ENCODE results near the gene FAM209B.

Gene FAM209B

GRCh38 chr20:56565511-56565910, 32.5 kb downstream of the FAM209B start:
- no peak overlapping the region for H3K4me3 ChIP-seq (ENCODE audit: low read depth, low read length)
- no peak for TF ChIP-seq CTCF (conservative IDR thresholded peaks at IDR 0.05; ENCODE audit: low read depth, low read length)
- no peak for DNase-seq (ENCODE audit: low read depth)

- no peak for TF ChIP-seq CTCF (conservative IDR thresholded peaks at IDR 0.05; ENCODE audit: low read depth, low read length)
- no peak overlapping the region for H3K4me3 ChIP-seq (ENCODE audit: low read depth, low read length)
- no peak for DNase-seq (ENCODE audit: low read depth)
Measured at GRCh38 chr20:56566621-56567020, 33.6 kb downstream of the FAM209B start.

- no peak overlapping the region for H3K4me3 ChIP-seq (ENCODE audit: low read depth, low read length)
- TF ChIP-seq CTCF (conservative IDR thresholded peaks at IDR 0.05; ENCODE audit: low read depth, low read length), result no peak
- no peak for DNase-seq (ENCODE audit: low read depth)
Measured at GRCh38 chr20:56570832-56571231, 37.8 kb downstream of the FAM209B start.

GRCh38 chr20:56572172-56572571, 39.1 kb downstream of the FAM209B start:
- DNase-seq (ENCODE audit: low read depth), result peak; percentile 48
- no peak for TF ChIP-seq CTCF (conservative IDR thresholded peaks at IDR 0.05; ENCODE audit: low read depth, low read length)
- no peak overlapping the region for H3K4me3 ChIP-seq (ENCODE audit: low read depth, low read length)

- no peak for TF ChIP-seq CTCF (conservative IDR thresholded peaks at IDR 0.05; ENCODE audit: low read depth, low read length)
- DNase-seq (ENCODE audit: low read depth), result no peak
- H3K4me3 ChIP-seq (ENCODE audit: low read depth, low read length), result no peak overlapping the region
Measured at GRCh38 chr20:56573986-56574385, 40.9 kb downstream of the FAM209B start.

GRCh38 chr20:56574531-56575142, 41.6 kb downstream of the FAM209B start:
- no peak for TF ChIP-seq CTCF (conservative IDR thresholded peaks at IDR 0.05; ENCODE audit: low read depth, low read length)
- no peak for DNase-seq (ENCODE audit: low read depth)
- no peak overlapping the region for H3K4me3 ChIP-seq (ENCODE audit: low read depth, low read length)

- TF ChIP-seq CTCF (conservative IDR thresholded peaks at IDR 0.05; ENCODE audit: low read depth, low read length), result no peak
- H3K4me3 ChIP-seq (ENCODE audit: low read depth, low read length), result no peak overlapping the region
- no peak for DNase-seq (ENCODE audit: low read depth)
Measured at GRCh38 chr20:56575157-56575556, 42.1 kb downstream of the FAM209B start.
